CD4-positive, alpha-beta T cell (primary cell): ENCODE data around the gene TNRC18. TPM values are rescaled to one million over a fixed set of nuclear protein-coding genes. Genes with fewer than 3 reads are reported as not detected.
"Not testable (repeated sequence)": the region's sequence is repeated elsewhere in the genome, so short reads cannot be mapped to it uniquely, and the experiment has no call there.

Source experiments
- ATAC-seq: fragments of 200-7000 bp; cut with Tn5 transposase; one replicate; pipeline ENCODE4 v1.10.0; 2022; ENCODE audit warnings: mild to moderate bottlenecking; ENCODE audit not compliant: poor library complexity
- CTCF ChIA-PET: fragments of 350-600 bp; sonication (Branson Sonifier 250); formaldehyde crosslinking; loops from one replicate; lab custom pipeline; 2021; ENCODE audit warnings: antibody characterized with exemption, inconsistent platforms; lab: Charles Lee
- POLR2A ChIA-PET: fragments of 350-600 bp; sonication (Branson Sonifier 250); formaldehyde crosslinking; loops from one replicate; lab custom pipeline; 2021; ENCODE audit warnings: antibody characterized with exemption, inconsistent platforms; lab: Charles Lee
- DNase-seq, 14 experiments: peaks; one replicate each; pipeline ENCODE4 v3.0.0-alpha.2; 2013 to 2020; ENCODE audit warnings: mixed read lengths in 2 of 14
- H3K27ac ChIP-seq, 2 donors: one replicate each; pipeline versions ENCODE4 v1.5.1 to v1.7.0; 2013; ENCODE audit warnings: low read length in 2 of 2, low read depth in 1 of 2, mild to moderate bottlenecking in 1 of 2
- H3K27me3 ChIP-seq, 2 experiments: 1 replicate in 1 of 2; 2 replicates in 1 of 2; pipeline versions ENCODE4 v1.6.1 to v1.7.0; 2013; ENCODE audit warnings: low read length in 2 of 2, control low read depth in 1 of 2, mild to moderate bottlenecking in 1 of 2, moderate library complexity in 1 of 2; ENCODE audit not compliant: insufficient read depth in 2 of 2, control insufficient read depth in 1 of 2
- H3K36me3 ChIP-seq: one replicate; pipeline ENCODE4 v1.6.1; 2013; ENCODE audit warnings: low read length, control low read depth; ENCODE audit not compliant: insufficient read depth
- H3K4me1 ChIP-seq: one replicate; pipeline ENCODE4 v1.6.1; 2013; ENCODE audit warnings: low read length, control low read depth; ENCODE audit not compliant: insufficient read depth
- H3K4me3 ChIP-seq: one replicate; pipeline ENCODE4 v1.5.1; 2013; ENCODE audit warnings: mild to moderate bottlenecking, low read length, moderate library complexity
- H3K9me3 ChIP-seq, 2 experiments: 1 replicate in 1 of 2; 2 replicates in 1 of 2; pipeline versions ENCODE4 v1.6.1 to v1.7.0; 2013; ENCODE audit warnings: low read length in 2 of 2, mild to moderate bottlenecking in 2 of 2, control low read depth in 1 of 2, moderate library complexity in 1 of 2; ENCODE audit not compliant: control insufficient read depth in 1 of 2, insufficient read depth in 1 of 2
- H3K27ac Mint-ChIP-seq: one replicate; pipeline ENCODE4 v1.8.0; 2020; ENCODE audit warnings: mixed read lengths
- H3K27me3 Mint-ChIP-seq: one replicate; pipeline ENCODE4 v1.8.0; 2021; ENCODE audit warnings: mixed read lengths
- H3K36me3 Mint-ChIP-seq: one replicate; pipeline ENCODE4 v1.8.0; 2021; ENCODE audit warnings: low read depth, mixed read lengths
- H3K4me1 Mint-ChIP-seq: one replicate; pipeline ENCODE4 v1.8.0; 2021; ENCODE audit warnings: low read depth, mixed read lengths
- H3K4me3 Mint-ChIP-seq: one replicate; pipeline ENCODE4 v1.8.0; 2020; ENCODE audit warnings: mild to moderate bottlenecking, mixed read lengths
- H3K9me3 Mint-ChIP-seq: one replicate; pipeline ENCODE4 v1.8.0; 2020; ENCODE audit warnings: mixed read lengths
- intact Hi-C, 2 experiments: fragments of 100-400 bp; cut with DNase I in 1 of 2; cut with micrococcal nuclease in 1 of 2; formaldehyde crosslinking; loops; one replicate each; pipeline versions ENCODE4 v1.15.1 to v1.9.0; 2023 to 2025; cut with DNase I, micrococcal nuclease
- total RNA-seq, 174 experiments: library from RNA in 2 of 174; stranded (reverse) in 2 of 174; gene quantifications; one replicate each; pipeline ENCODE4 v1.2.3 and lab custom pipeline; 2021 to 2026
- TF ChIP-seq, protein P1 (sequence below): fragments of 200-600 bp; IDR thresholded peaks from one replicate; pipeline ENCODE4 v1.8.0; 2022; ENCODE audit warnings: antibody characterized with exemption, mild to moderate bottlenecking

The TNRC18 gene
- total RNA-seq, 2 experiments from 2014 or later: 69.9 TPM

DNA sequence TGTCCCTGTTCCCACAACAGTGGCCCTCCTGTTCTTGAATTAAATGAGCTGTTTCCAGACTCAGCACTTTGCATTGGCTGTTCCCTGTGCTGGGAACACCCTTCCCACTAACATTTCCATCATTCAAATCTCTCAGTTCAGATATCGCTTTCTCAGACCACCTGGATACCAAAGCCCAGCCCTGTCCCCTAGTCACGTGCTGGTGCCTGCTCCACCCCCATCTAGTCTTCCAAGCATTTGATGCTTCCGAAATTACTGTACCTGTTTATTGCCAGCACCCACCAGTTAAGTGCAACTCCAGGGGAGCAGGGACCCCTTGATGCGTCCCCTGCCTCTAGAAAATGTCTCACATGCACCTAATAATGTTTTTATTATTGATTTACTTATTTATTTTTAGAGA lies 143.9 kb downstream of the TNRC18 start:
- CTCF ChIA-PET: no interaction called here
- peaks cover 7% of the 10 kb centered on the region for H3K4me1 ChIP-seq
- no peaks in the 10 kb centered on the region for H3K36me3 ChIP-seq
- no peak for DNase-seq
- H3K27ac Mint-ChIP-seq: no peak overlapping the region
- ATAC-seq: no peak
- H3K27me3 Mint-ChIP-seq: peaks cover 18% of the 10 kb centered on the region
- POLR2A ChIA-PET: no interaction called here
- H3K36me3 Mint-ChIP-seq: no peaks in the 10 kb centered on the region
- no peaks in the 10 kb centered on the region for H3K9me3 Mint-ChIP-seq
- intact Hi-C loops: no loop called here
- TF ChIP-seq, protein P1, sequence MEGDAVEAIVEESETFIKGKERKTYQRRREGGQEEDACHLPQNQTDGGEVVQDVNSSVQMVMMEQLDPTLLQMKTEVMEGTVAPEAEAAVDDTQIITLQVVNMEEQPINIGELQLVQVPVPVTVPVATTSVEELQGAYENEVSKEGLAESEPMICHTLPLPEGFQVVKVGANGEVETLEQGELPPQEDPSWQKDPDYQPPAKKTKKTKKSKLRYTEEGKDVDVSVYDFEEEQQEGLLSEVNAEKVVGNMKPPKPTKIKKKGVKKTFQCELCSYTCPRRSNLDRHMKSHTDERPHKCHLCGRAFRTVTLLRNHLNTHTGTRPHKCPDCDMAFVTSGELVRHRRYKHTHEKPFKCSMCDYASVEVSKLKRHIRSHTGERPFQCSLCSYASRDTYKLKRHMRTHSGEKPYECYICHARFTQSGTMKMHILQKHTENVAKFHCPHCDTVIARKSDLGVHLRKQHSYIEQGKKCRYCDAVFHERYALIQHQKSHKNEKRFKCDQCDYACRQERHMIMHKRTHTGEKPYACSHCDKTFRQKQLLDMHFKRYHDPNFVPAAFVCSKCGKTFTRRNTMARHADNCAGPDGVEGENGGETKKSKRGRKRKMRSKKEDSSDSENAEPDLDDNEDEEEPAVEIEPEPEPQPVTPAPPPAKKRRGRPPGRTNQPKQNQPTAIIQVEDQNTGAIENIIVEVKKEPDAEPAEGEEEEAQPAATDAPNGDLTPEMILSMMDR: no peak
- H3K27me3 ChIP-seq: peaks cover 6 to 8% of the 10 kb centered on the region in 2 experiments
- no peak overlapping the region for H3K27ac ChIP-seq
- H3K4me3 Mint-ChIP-seq: no peak overlapping the region
- no peaks in the 10 kb centered on the region for H3K4me1 Mint-ChIP-seq
- peaks cover 0 to 16% of the 10 kb centered on the region in 2 experiments for H3K9me3 ChIP-seq
- no peak overlapping the region for H3K4me3 ChIP-seq

DNA sequence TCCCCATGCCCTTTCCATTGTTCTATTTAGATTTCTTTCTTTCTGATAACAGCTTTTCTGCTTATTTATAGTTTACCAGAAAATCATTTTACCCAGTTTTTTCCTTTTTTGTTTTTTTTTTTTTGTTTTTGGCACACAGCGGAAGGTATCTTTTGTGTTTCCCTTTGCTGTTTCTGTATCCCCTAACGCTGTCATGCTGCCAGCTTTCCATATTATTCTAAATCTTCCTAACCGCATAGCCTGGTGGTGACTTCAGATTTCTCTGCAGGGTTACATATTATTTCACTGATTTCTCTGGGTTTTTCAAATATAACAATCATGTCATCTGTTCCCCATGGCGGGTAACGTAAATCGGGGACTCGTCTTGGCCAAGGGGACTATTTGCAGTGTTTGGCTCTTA lies 144.9 kb downstream of the TNRC18 start:
- no peaks in the 10 kb centered on the region for H3K9me3 Mint-ChIP-seq
- peaks cover 6% of the 10 kb centered on the region for H3K4me1 ChIP-seq
- no peak overlapping the region for H3K4me3 Mint-ChIP-seq
- no peak overlapping the region for H3K27ac ChIP-seq
- H3K36me3 Mint-ChIP-seq: no peaks in the 10 kb centered on the region
- H3K27ac Mint-ChIP-seq: no peak overlapping the region
- ATAC-seq (no peak), DNase-seq (no peak)
- H3K4me3 ChIP-seq: no peak overlapping the region
- ChIA-PET POLR2A (no interaction called here), CTCF (no interaction called here)
- peaks cover 12% of the 10 kb centered on the region for H3K27me3 Mint-ChIP-seq
- H3K27me3 ChIP-seq: peaks cover 0 to 8% of the 10 kb centered on the region in 2 experiments
- no peaks in the 10 kb centered on the region for H3K4me1 Mint-ChIP-seq
- no peaks in the 10 kb centered on the region for H3K36me3 ChIP-seq
- intact Hi-C loops: no loop called here
- H3K9me3 ChIP-seq: peaks cover 0 to 17% of the 10 kb centered on the region in 2 experiments
- TF ChIP-seq, protein P1: no peak

DNA sequence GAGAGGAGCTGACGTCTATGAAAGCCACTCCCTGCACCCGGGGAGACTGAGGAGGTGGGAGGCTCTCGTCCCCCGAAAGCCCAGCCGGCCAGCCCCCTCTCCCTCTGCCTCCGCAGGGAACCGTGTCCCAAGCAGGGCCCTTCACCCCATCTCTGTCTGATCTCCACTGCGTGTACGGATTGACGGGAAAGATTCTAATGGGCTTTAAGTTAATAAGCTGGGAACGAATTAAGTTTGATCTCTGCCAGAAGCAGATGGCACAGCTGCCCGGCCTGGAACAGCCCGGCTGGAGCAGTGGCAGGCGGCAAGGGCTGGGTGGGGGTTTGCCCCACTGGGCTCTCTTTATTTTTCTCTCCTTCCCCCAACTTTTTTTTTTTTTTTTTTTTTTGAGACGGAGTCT lies 147.0 kb downstream of the TNRC18 start:
- H3K36me3 Mint-ChIP-seq: no peaks in the 10 kb centered on the region
- H3K36me3 ChIP-seq: no peaks in the 10 kb centered on the region
- no peak overlapping the region for H3K27ac Mint-ChIP-seq
- no peak overlapping the region for H3K4me3 ChIP-seq
- no peak overlapping the region for H3K4me3 Mint-ChIP-seq
- intact Hi-C loops: no loop called here
- peaks cover 11% of the 10 kb centered on the region for H3K27me3 Mint-ChIP-seq
- H3K4me1 Mint-ChIP-seq: no peaks in the 10 kb centered on the region
- peaks cover 0 to 4% of the 10 kb centered on the region in 2 experiments for H3K27me3 ChIP-seq
- TF ChIP-seq, protein P1: no peak
- no peaks in the 10 kb centered on the region for H3K4me1 ChIP-seq
- no peak overlapping the region for H3K27ac ChIP-seq
- DNase-seq (no peak), ATAC-seq (no peak)
- ChIA-PET CTCF (no interaction called here), POLR2A (no interaction called here)
- no peaks in the 10 kb centered on the region for H3K9me3 Mint-ChIP-seq
- peaks cover 0 to 13% of the 10 kb centered on the region in 2 experiments for H3K9me3 ChIP-seq

DNA sequence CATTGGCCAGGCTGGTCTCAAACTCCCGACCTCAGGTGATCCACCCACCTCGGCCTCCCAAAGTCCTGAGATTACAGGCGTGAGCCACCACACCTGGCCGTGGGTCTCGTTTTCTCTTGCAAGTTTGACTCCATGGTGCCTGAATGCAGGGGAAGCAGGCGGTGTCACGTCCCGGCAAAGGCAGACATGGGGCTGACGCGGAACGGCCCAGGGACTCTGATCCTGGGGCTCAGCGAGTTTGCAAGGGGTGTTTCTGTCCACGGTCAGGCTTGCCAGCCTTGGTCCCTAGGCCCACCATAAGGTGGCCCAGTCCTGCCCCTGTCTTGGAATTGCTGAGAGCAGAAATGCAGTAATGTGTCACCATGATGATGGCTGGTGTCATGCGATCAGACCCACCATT lies 147.5 kb downstream of the TNRC18 start:
- intact Hi-C loops, H3K27me3 Mint-ChIP-seq, H3K9me3 ChIP-seq, H3K4me1 Mint-ChIP-seq, H3K36me3 ChIP-seq, H3K36me3 Mint-ChIP-seq, POLR2A ChIA-PET, H3K27ac ChIP-seq, DNase-seq, H3K4me3 ChIP-seq, H3K27ac Mint-ChIP-seq, H3K9me3 Mint-ChIP-seq, H3K4me1 ChIP-seq, H3K27me3 ChIP-seq, CTCF ChIA-PET, ATAC-seq, H3K4me3 Mint-ChIP-seq: not testable (repeated sequence)

DNA sequence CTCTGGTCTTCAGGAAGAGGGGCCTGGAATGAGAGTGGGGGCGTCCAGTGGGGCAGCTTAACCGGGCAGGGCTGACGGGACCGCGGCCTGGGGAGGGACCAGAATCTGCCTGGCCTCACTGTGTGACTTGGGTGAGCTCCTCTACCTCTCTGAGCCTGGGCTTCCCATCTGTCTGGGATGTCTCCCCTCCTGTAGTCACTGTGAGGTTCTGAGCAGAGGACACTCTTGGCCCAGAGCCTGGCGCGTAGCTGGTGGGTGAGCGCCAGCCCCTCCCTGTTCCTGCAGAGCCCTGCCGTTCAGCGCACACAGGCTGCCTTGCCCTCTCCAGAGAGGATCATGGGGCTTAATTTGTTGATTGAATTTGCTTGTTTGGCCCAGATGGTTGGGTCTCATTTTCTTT lies 148.1 kb downstream of the TNRC18 start:
- H3K4me3 Mint-ChIP-seq, H3K27ac Mint-ChIP-seq, CTCF ChIA-PET, H3K27me3 Mint-ChIP-seq, H3K9me3 ChIP-seq, H3K4me3 ChIP-seq, H3K27ac ChIP-seq, H3K4me1 Mint-ChIP-seq, H3K9me3 Mint-ChIP-seq, H3K36me3 Mint-ChIP-seq, ATAC-seq, H3K4me1 ChIP-seq, H3K27me3 ChIP-seq, DNase-seq, H3K36me3 ChIP-seq, intact Hi-C loops, POLR2A ChIA-PET: not testable (repeated sequence)
